ENCODE results near the gene PSMF1.

DNA sequence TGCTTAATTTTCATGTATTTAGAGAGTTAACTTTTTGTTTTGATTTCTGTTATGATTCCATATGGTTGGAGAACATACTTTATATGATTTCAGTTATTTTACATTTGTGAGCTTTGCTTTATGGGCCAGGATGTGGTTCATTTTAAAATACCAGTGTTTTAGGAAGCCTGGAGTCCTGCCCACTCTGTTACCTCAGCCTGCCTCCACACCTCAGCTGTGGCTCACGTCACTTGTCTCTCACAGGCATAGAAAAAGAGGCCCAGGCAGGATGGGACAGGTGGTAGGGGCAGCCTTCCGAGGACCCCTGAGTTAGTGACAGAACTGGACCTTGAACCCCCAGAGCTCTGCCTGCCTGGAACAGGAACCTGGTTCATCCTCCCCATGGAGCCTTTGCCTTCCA lies 16.0 kb downstream of the PSMF1 start:
- TF ChIP-seq, protein P1, sequence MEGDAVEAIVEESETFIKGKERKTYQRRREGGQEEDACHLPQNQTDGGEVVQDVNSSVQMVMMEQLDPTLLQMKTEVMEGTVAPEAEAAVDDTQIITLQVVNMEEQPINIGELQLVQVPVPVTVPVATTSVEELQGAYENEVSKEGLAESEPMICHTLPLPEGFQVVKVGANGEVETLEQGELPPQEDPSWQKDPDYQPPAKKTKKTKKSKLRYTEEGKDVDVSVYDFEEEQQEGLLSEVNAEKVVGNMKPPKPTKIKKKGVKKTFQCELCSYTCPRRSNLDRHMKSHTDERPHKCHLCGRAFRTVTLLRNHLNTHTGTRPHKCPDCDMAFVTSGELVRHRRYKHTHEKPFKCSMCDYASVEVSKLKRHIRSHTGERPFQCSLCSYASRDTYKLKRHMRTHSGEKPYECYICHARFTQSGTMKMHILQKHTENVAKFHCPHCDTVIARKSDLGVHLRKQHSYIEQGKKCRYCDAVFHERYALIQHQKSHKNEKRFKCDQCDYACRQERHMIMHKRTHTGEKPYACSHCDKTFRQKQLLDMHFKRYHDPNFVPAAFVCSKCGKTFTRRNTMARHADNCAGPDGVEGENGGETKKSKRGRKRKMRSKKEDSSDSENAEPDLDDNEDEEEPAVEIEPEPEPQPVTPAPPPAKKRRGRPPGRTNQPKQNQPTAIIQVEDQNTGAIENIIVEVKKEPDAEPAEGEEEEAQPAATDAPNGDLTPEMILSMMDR (conservative IDR thresholded peaks at IDR 0.05 in 1 of 2, IDR thresholded peaks at IDR 0.05 in 1 of 2; ENCODE audit: extremely low read depth in 1 of 2, insufficient read depth in 1 of 2, low read depth in 1 of 2, low read length in 2 of 2), result no peak
- no peak for TF ChIP-seq EZH2 (IDR thresholded peaks at IDR 0.05; ENCODE audit: borderline replicate concordance, low read length)
